Cardiac muscle cell (in vitro differentiated cells and primary cell): ENCODE results near the gene CGRRF1. TPM values are rescaled to one million over a fixed set of nuclear protein-coding genes. Genes with fewer than 3 reads are reported as not detected.
A peak's percentile ranks its signal among the peaks of the same experiment; 100 is the strongest.

Source experiments
- DNase-seq, 2 donors: peaks; one replicate each; pipeline versions ENCODE4 v3.0.0 to v3.0.0-alpha.2; 2010 to 2017; ENCODE audit warnings: low read depth in 1 of 2, low spot score in 1 of 2
- H3K27ac ChIP-seq: fragments of 200-600 bp; sonication (generic); 2 replicates; pipeline ENCODE4 v1.5.1; 2016
- H3K27me3 ChIP-seq: fragments of 200-600 bp; sonication (generic); 2 replicates; pipeline ENCODE4 v1.6.0; 2016; ENCODE audit warnings: control low read depth
- H3K36me3 ChIP-seq: fragments of 200-600 bp; sonication (generic); 2 replicates; pipeline ENCODE4 v1.5.1; 2016; ENCODE audit warnings: control low read depth
- H3K4me1 ChIP-seq: fragments of 200-600 bp; sonication (generic); 2 replicates; pipeline ENCODE4 v1.8.1; 2017; ENCODE audit warnings: low read depth, mild to moderate bottlenecking, mixed run types
- H3K4me3 ChIP-seq: fragments of 200-600 bp; sonication (generic); 2 replicates; pipeline ENCODE4 v1.5.1; 2016; ENCODE audit warnings: mild to moderate bottlenecking
- H3K9me3 ChIP-seq: fragments of 200-600 bp; sonication (generic); 2 replicates; pipeline ENCODE4 v1.5.1; 2017; ENCODE audit warnings: low read depth, mild to moderate bottlenecking, control low read depth
- CTCF ChIP-seq: IDR thresholded peaks from 2 replicates; pipeline ENCODE4 v1.5.1; 2012; ENCODE audit warnings: low read depth, mild to moderate bottlenecking, low read length
- polyA plus RNA-seq: library from polyadenylated mRNA; unstranded; fragments of >200 nt; fragmentation: Nextera tagmentation; extraction: Ambion mirVana; gene quantifications from 2 replicates; pipeline ENCODE4 v1.2.1, GENCODE V29; 2016
- total RNA-seq: library from RNA; depleted of rRNA; stranded (reverse); fragments of >200 nt; gene quantifications from 2 replicates; pipeline ENCODE4 v1.2.3, GENCODE V29; 2016

CGRRF1 gene
- total and polyA plus RNA-seq, 2 experiments from 2014 or later, result 8.4 to 22.9 TPM

DNA sequence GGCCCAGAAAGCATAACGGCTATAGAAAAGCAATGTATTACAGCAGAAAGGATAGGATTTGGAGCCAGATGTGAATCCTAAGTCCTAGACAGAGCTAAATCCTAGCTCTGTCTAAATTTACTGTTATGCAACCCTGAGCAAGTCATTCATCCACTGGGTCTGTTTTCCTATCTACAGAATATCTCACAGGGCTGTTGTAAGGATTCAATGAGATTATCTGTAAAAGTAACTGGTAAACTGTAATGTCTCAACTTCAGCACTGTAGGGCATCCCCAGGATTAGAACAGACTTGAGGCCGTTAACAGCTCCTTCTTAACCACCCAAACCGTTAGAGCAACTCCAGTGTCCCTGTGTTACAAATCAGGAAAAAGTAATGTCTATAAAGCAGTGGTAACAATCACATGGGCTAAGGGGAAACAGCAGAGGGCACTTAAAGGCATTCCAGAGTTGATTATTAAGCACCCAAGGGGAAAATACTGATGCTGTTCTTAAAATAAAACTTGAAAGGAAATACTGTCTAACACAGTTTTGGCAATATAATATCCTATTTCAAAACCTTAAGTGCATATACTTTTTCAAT lies 31.0 kb upstream of the CGRRF1 start:
- Histone ChIP-seq H3K27ac (peak overlapping the region; percentile 79), H3K4me3 (no peak overlapping the region), H3K36me3 (peaks cover 15% of the 10 kb centered on the region), H3K9me3 (no peaks in the 10 kb centered on the region), H3K27me3 (no peaks in the 10 kb centered on the region), H3K4me1 (peaks cover 24% of the 10 kb centered on the region)
- peak in 1 of 2 donors; percentile 40 for DNase-seq
- no peak for TF ChIP-seq CTCF

- Histone ChIP-seq H3K4me1 (peaks cover 33% of the 10 kb centered on the region), H3K9me3 (no peaks in the 10 kb centered on the region), H3K27me3 (no peaks in the 10 kb centered on the region), H3K27ac (no peak overlapping the region), H3K4me3 (no peak overlapping the region), H3K36me3 (peaks cover 15% of the 10 kb centered on the region)
- DNase-seq, result no peak
- no peak for TF ChIP-seq CTCF
These were observed 28.7 kb upstream of the CGRRF1 start for GRCh38 chr14:54480830-54481562.

- Histone ChIP-seq H3K36me3 (peaks cover 11% of the 10 kb centered on the region), H3K9me3 (no peaks in the 10 kb centered on the region), H3K4me3 (no peak overlapping the region), H3K27ac (no peak overlapping the region), H3K4me1 (peaks cover 37% of the 10 kb centered on the region), H3K27me3 (no peaks in the 10 kb centered on the region)
- no peak for DNase-seq
- TF ChIP-seq CTCF, result no peak
These were observed 28.0 kb upstream of the CGRRF1 start for GRCh38 chr14:54481695-54482094.

DNA sequence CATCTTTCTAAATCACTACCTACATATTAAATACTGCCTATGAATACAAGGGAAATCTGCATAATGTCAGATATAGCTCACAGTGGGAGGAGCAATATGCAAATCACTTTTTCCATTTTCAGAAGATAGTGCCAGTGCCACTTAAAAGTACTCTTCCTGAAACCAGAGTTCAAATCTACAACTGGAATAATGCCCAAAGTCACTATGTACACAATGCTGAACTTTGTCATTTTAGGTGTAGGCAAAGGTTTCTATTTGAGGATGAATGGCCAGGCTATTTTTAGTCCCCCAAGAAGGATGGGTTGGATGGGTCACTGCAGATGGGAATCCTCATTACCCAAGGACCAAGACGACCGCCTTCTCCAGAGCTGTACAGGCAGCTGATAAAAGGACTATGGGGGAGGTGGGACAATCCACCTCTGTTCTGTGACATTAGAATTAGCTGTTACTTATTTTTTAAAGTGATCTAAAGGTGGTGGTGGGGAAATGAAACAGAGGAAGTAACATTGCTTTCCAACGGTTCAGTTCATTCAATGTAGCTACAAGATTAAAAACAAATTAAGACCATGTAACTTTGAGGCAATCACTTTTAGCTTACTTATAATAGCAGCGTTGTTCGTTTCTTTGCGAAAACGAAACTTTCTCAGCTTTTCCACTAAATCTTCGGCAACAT lies 26.5 kb upstream of the CGRRF1 start:
- TF ChIP-seq CTCF, result no peak
- Histone ChIP-seq H3K27me3 (no peaks in the 10 kb centered on the region), H3K9me3 (no peaks in the 10 kb centered on the region), H3K4me3 (no peak overlapping the region), H3K27ac (no peak overlapping the region), H3K4me1 (peaks cover 37% of the 10 kb centered on the region), H3K36me3 (peaks cover 3% of the 10 kb centered on the region)
- no peak for DNase-seq

- H3K4me1 ChIP-seq, result peaks cover 33% of the 10 kb centered on the region
- TF ChIP-seq CTCF, result no peak
- H3K9me3 ChIP-seq, result no peaks in the 10 kb centered on the region
- H3K36me3 ChIP-seq, result peaks cover 3% of the 10 kb centered on the region
- H3K4me3 ChIP-seq, result no peak overlapping the region
- no peaks in the 10 kb centered on the region for H3K27me3 ChIP-seq
- peak in 1 of 2 donors; percentile 19 for DNase-seq
- no peak overlapping the region for H3K27ac ChIP-seq
These were observed 25.9 kb upstream of the CGRRF1 start for GRCh38 chr14:54483846-54484245.
